ENCODE data around the gene PTPRN2.

- TF ChIP-seq CTCF (conservative IDR thresholded peaks at IDR 0.05; ENCODE audit: low read length), result no peak
- no peak for TF ChIP-seq EZH2phosphoT487 (IDR thresholded peaks at IDR 0.05; ENCODE audit: borderline replicate concordance, low read depth, low read length)
These were observed 916.0 kb downstream of the PTPRN2 start for GRCh38 chr7:157671358-157672255.

Data from OCI-LY7 (cell line).